GM20000 (cell line): ENCODE measurements around the gene LRRC4C.

ENCODE experiments used
- DNase-seq: peaks from one replicate; pipeline ENCODE4 v3.0.0; 2012; ENCODE audit warnings: low spot score
- CTCF ChIP-seq: IDR thresholded peaks from 2 replicates; pipeline ENCODE4 v1.5.1; 2012; ENCODE audit warnings: mild to moderate bottlenecking, control low read depth; ENCODE audit errors: extremely low read depth, missing control alignments

The LRRC4C gene

GRCh38 chr11:41134971-41135370 is 324.5 kb downstream of the LRRC4C start:
- no peak for TF ChIP-seq CTCF
- no peak for DNase-seq

- no peak for TF ChIP-seq CTCF
- no peak for DNase-seq
Observed at GRCh38 chr11:41133023-41133422, 326.4 kb downstream of the LRRC4C start.

GRCh38 chr11:41121600-41121999 is 337.9 kb downstream of the LRRC4C start:
- no peak for DNase-seq
- TF ChIP-seq CTCF = no peak

- TF ChIP-seq CTCF = no peak
Observed at GRCh38 chr11:41119484-41119883, 340.0 kb downstream of the LRRC4C start.

GRCh38 chr11:41118521-41118920 is 340.9 kb downstream of the LRRC4C start:
- TF ChIP-seq CTCF = no peak
- no peak for DNase-seq

More at GRCh38 chr11:41119484-41119883, 340.0 kb downstream of the LRRC4C start:
- no peak for DNase-seq

GRCh38 chr11:41116970-41117369 is 342.5 kb downstream of the LRRC4C start:
- TF ChIP-seq CTCF = no peak
- DNase-seq = no peak

GRCh38 chr11:41115066-41115465 is 344.4 kb downstream of the LRRC4C start:
- TF ChIP-seq CTCF = no peak
- DNase-seq = no peak
